Measurements from ENCODE around the gene TGM3. TPM values are rescaled to one million over a fixed set of nuclear protein-coding genes. Genes with fewer than 3 reads are reported as not detected.

The TGM3 gene
- polyA plus RNA-seq, 3 donors, result not detected

DNA sequence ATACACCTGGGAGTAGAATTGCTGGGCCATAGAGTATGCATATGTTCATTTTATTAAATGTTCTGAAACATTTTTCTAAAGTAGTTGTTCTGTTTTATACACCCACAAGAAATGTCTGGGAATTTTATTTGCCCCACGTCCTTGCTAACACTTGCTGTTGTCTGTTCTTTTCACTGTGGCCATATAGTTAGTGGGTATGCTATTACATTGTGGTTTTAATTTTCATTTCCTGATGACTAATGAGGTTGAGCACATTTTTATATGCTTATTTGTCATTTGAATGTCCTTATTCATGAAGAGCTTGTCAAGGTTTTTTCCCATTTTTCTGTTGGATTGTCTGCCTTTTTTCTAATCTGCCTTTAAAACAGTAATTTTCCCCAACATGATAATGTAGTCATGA lies 41.5 kb upstream of the TGM3 start:
- Histone ChIP-seq H3K79me2 (ENCODE audit: insufficient read depth, low read length) (no peaks in the 10 kb centered on the region), H3K4me3 (replicated peaks in 1 of 3; ENCODE audit: low read depth in 2 of 3, low read length in 3 of 3) (no peak overlapping the region), H3K27me3 (ENCODE audit: control insufficient read depth in 2 of 2, insufficient read depth in 2 of 2, low read length in 2 of 2) (peaks cover 0 to 3% of the 10 kb centered on the region in 2 donors), H3K36me3 (replicated peaks in 1 of 2; ENCODE audit: control insufficient read depth in 1 of 2, insufficient read depth in 2 of 2, low read length in 2 of 2) (no peaks in the 10 kb centered on the region), H2AFZ (ENCODE audit: insufficient read depth, low read depth, low read length, poor library complexity, severe bottlenecking) (no peak overlapping the region), H3K4me2 (replicated peaks; ENCODE audit: extremely low read depth, low read length, poor library complexity, severe bottlenecking) (no peak overlapping the region), H3K27ac (ENCODE audit: low read depth in 1 of 2, low read length in 2 of 2) (no peak overlapping the region), H3K4me1 (ENCODE audit: control insufficient read depth in 1 of 2, insufficient read depth in 2 of 2, low read length in 2 of 2) (peaks cover 62 to 64% of the 10 kb centered on the region in 2 donors), H3K9me3 (replicated peaks in 1 of 2; ENCODE audit: control insufficient read depth in 1 of 2, insufficient read depth in 1 of 2, low read length in 2 of 2) (no peaks in the 10 kb centered on the region), H3K9ac (ENCODE audit: insufficient read depth, low read length, poor library complexity, severe bottlenecking) (no peak overlapping the region), H4K20me1 (ENCODE audit: insufficient read depth, low read length) (no peaks in the 10 kb centered on the region)
- Mint-ChIP-seq H3K4me1 (peaks cover 53% of the 10 kb centered on the region), H3K9me3 (no peaks in the 10 kb centered on the region), H3K27me3 (ENCODE audit: low read depth in 3 of 3) (peaks cover 8 to 14% (median 12%) of the 10 kb centered on the region in 3 donors), H3K4me3 (no peak overlapping the region), H3K27ac (peak overlapping the region in 2 of 7 donors; percentile 42 to 93), H3K36me3 (peaks cover 4 to 5% of the 10 kb centered on the region in 2 donors)
- no CpG with 5 or more reads among the region's 1 CpG for WGBS (ENCODE audit: insufficient coverage)
- intact Hi-C loops (cut with micrococcal nuclease), result loop anchor here (5.0 to 10.0 kb wide), 3 partner anchors 33 to 50 kb away; no protein-coding TSS in a partner anchor
- peak in 2 of 3 donors; percentile 39 to 46 for DNase-seq
- TF ChIP-seq CTCF (IDR thresholded peaks at IDR 0.05), result no peak

DNA sequence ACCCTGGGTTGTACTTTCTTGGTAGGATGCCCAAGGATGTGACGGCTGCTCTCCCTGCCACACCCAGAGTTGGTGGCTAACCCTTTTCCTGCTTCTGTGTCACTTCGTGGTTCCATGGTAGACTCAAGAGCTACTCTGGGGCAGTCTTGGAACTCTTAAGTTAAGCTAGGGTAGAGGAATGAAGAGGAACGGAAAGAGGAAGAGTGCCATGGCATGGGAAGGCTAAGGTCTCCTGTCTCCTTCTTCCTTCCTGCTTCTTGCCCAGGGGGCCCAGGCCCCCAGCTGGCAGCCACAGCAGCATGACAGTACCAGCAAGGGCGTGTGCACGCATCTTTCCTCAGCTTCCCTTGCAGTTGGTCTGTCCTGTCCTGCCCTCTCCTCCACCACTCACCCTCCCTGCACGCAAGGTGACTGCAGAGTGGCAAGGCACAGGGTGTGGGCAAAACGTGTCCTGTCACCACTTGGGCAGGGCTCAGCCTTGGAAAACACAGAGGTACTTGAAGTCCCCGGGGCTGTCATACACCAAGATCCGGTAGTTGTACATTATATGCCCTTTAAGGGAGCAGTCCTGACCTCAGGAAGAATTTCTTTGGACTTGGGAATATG lies 39.8 kb upstream of the TGM3 start:
- H3K79me2 ChIP-seq (ENCODE audit: insufficient read depth, low read length), result no peaks in the 10 kb centered on the region
- no peak for TF ChIP-seq CTCF (IDR thresholded peaks at IDR 0.05)
- peak overlapping the region; percentile 26 to 73 for H3K27ac ChIP-seq (ENCODE audit: low read depth in 1 of 2, low read length in 2 of 2)
- peak overlapping the region; percentile 67 for H2AFZ ChIP-seq (ENCODE audit: insufficient read depth, low read depth, low read length, poor library complexity, severe bottlenecking)
- peaks cover 2 to 4% of the 10 kb centered on the region in 2 donors for H3K36me3 Mint-ChIP-seq
- H3K27me3 Mint-ChIP-seq (ENCODE audit: low read depth in 3 of 3), result peaks cover 8 to 14% (median 12%) of the 10 kb centered on the region in 3 donors
- peak overlapping the region in 1 of 2 donors; percentile 62 for H3K4me3 Mint-ChIP-seq
- H3K27ac Mint-ChIP-seq, result peak overlapping the region; percentile 73 to 93 (median 85)
- peak; percentile 33 to 78 (median 64) for DNase-seq
- peak overlapping the region in 1 of 3 experiments; percentile 55 for H3K4me3 ChIP-seq (replicated peaks in 1 of 3; ENCODE audit: low read depth in 2 of 3, low read length in 3 of 3)
- H3K36me3 ChIP-seq (replicated peaks in 1 of 2; ENCODE audit: control insufficient read depth in 1 of 2, insufficient read depth in 2 of 2, low read length in 2 of 2), result no peaks in the 10 kb centered on the region
- WGBS (ENCODE audit: insufficient coverage), result 25% methylated on average over 8 of the region's 9 CpGs
- no peaks in the 10 kb centered on the region for H3K9me3 ChIP-seq (replicated peaks in 1 of 2; ENCODE audit: control insufficient read depth in 1 of 2, insufficient read depth in 1 of 2, low read length in 2 of 2)
- no peak overlapping the region for H3K9ac ChIP-seq (ENCODE audit: insufficient read depth, low read length, poor library complexity, severe bottlenecking)
- H3K9me3 Mint-ChIP-seq, result no peaks in the 10 kb centered on the region
- intact Hi-C loops (cut with micrococcal nuclease), result loop anchor here in 1 of 2 donors (10.0 kb wide), 1 partner anchor 51 kb away; no protein-coding TSS in a partner anchor
- H3K4me1 Mint-ChIP-seq, result peaks cover 58% of the 10 kb centered on the region
- H3K4me1 ChIP-seq (ENCODE audit: control insufficient read depth in 1 of 2, insufficient read depth in 2 of 2, low read length in 2 of 2), result peaks cover 62 to 64% of the 10 kb centered on the region in 2 donors
- H4K20me1 ChIP-seq (ENCODE audit: insufficient read depth, low read length), result no peaks in the 10 kb centered on the region
- H3K4me2 ChIP-seq (replicated peaks; ENCODE audit: extremely low read depth, low read length, poor library complexity, severe bottlenecking), result peak overlapping the region; percentile 55
- H3K27me3 ChIP-seq (ENCODE audit: control insufficient read depth in 2 of 2, insufficient read depth in 2 of 2, low read length in 2 of 2), result peaks cover 2 to 8% of the 10 kb centered on the region in 2 donors

Measured in CD14-positive monocyte (primary cell).